PC-9 (cell line): ENCODE results near the gene SMCHD1. TPM values are rescaled to one million over a fixed set of nuclear protein-coding genes. Genes with fewer than 3 reads are reported as not detected.
"Not testable (repeated sequence)": the region's sequence is repeated elsewhere in the genome, so short reads cannot be mapped to it uniquely, and the experiment has no call there.

Experiments
- BruUV-seq: library from RNA; stranded (reverse); fragments of 400-500 nt; replicated peaks from 2 replicates; lab custom pipeline; 2021; lab: Mats Ljungman, UMichigan
- CTCF ChIA-PET: fragments of 300-600 bp; sonication (Branson Sonifier 250); formaldehyde crosslinking; loops from one replicate; lab custom pipeline; 2022; ENCODE audit warnings: antibody characterized with exemption; lab: Charles Lee
- POLR2A ChIA-PET: fragments of 300-600 bp; sonication (Branson Sonifier 250); formaldehyde crosslinking; loops from one replicate; lab custom pipeline; 2022; ENCODE audit warnings: antibody characterized with exemption; ENCODE audit not compliant: unreplicated experiment; lab: Charles Lee
- DNase-seq, 2 experiments: peaks; one replicate each; pipeline versions ENCODE4 v3.0.0 to v3.0.0-alpha.2; 2015 to 2022; ENCODE audit warnings: mixed read lengths in 1 of 2
- H2AFZ ChIP-seq: fragments of 200-600 bp; sonication (generic); 2 replicates; pipeline ENCODE4 v1.8.1; 2017; ENCODE audit warnings: antibody characterized with exemption
- H3F3A ChIP-seq: fragments of 200-600 bp; sonication (generic); 2 replicates; pipeline ENCODE4 v1.8.1; 2017; ENCODE audit warnings: antibody characterized with exemption, mild to moderate bottlenecking, low read depth; ENCODE audit not compliant: insufficient read depth
- H3K27ac ChIP-seq: fragments of 200-600 bp; sonication (generic); 2 replicates; pipeline ENCODE4 v1.6.1; 2016; ENCODE audit warnings: mixed run types
- H3K27me3 ChIP-seq: fragments of 200-600 bp; sonication (generic); 2 replicates; pipeline ENCODE4 v1.6.1; 2016; ENCODE audit warnings: low read depth, mixed run types; ENCODE audit not compliant: insufficient read depth
- H3K36me3 ChIP-seq: fragments of 200-600 bp; sonication (generic); 2 replicates; pipeline ENCODE4 v1.6.1; 2016; ENCODE audit warnings: low read depth, mixed run types
- H3K4me1 ChIP-seq: fragments of 200-600 bp; sonication (generic); replicated peaks from 2 replicates; pipeline ENCODE4 v1.6.1; 2016; ENCODE audit warnings: mixed run types; ENCODE audit not compliant: insufficient read depth
- H3K4me2 ChIP-seq: fragments of 200-600 bp; sonication (generic); 2 replicates; pipeline ENCODE4 v1.6.1; 2017; ENCODE audit warnings: mixed run types
- H3K4me3 ChIP-seq: fragments of 200-600 bp; sonication (generic); 2 replicates; pipeline ENCODE4 v1.6.1; 2016; ENCODE audit warnings: mixed run types
- H3K79me2 ChIP-seq: fragments of 200-600 bp; sonication (generic); 2 replicates; pipeline ENCODE4 v1.6.1; 2017; ENCODE audit warnings: low read depth, mixed run types
- H3K9me2 ChIP-seq: fragments of 200-600 bp; sonication (generic); 2 replicates; pipeline ENCODE4 v1.8.1; 2017; ENCODE audit warnings: mild to moderate bottlenecking; ENCODE audit not compliant: insufficient read depth
- H3K9me3 ChIP-seq: fragments of 200-600 bp; sonication (generic); 2 replicates; pipeline ENCODE4 v1.8.1; 2016; ENCODE audit warnings: low read depth; ENCODE audit not compliant: insufficient read depth
- H4K20me1 ChIP-seq: fragments of 200-600 bp; sonication (generic); 2 replicates; pipeline ENCODE4 v1.8.1; 2017; ENCODE audit not compliant: insufficient read depth
- CTCF ChIP-seq: fragments of 200-600 bp; sonication (generic); conservative IDR thresholded peaks from 2 replicates; pipeline ENCODE4 v1.6.1; 2017; ENCODE audit warnings: mixed run types, antibody characterized with exemption, mild to moderate bottlenecking, moderate library complexity
- EZH2 ChIP-seq: fragments of 200-600 bp; sonication (generic); IDR thresholded peaks from 2 replicates; pipeline ENCODE4 v1.8.0; 2017; ENCODE audit warnings: antibody characterized with exemption, low read depth
- intact Hi-C: fragments of 100-400 bp; cut with micrococcal nuclease; formaldehyde crosslinking; loops from one replicate; pipeline ENCODE4 v1.10.0; 2022; ENCODE audit not compliant: unreplicated experiment
- total RNA-seq: library from RNA; stranded (reverse); gene quantifications from 2 replicates; pipeline ENCODE4 v1.2.3, GENCODE V29; 2021

The SMCHD1 gene
- total RNA-seq, 1 experiment from 2014 or later, result 73.7 TPM

GRCh38 chr18:2662990-2663389 lies 7.5 kb downstream of the SMCHD1 start:
- Histone ChIP-seq H3K36me3 (peaks cover 11% of the 10 kb centered on the region), H3K4me2 (no peak overlapping the region), H3K4me3 (no peak overlapping the region), H3F3A (peaks cover 7% of the 10 kb centered on the region; the same call in 1 of the 2 replicates), H3K4me1 (peaks cover 16% of the 10 kb centered on the region), H2AFZ (no peak overlapping the region), H3K79me2 (peaks cover 90% of the 10 kb centered on the region), H3K27ac (no peak overlapping the region), H3K9me2 (no peaks in the 10 kb centered on the region), H3K27me3 (no peaks in the 10 kb centered on the region), H4K20me1 (peaks cover 59% of the 10 kb centered on the region), H3K9me3 (no peaks in the 10 kb centered on the region)
- no peak for DNase-seq
- ChIA-PET POLR2A (interaction anchor here (0.6 kb wide), 1 partner anchor 65 kb away, joined by 5 read pairs; no protein-coding TSS in a partner anchor), CTCF (no interaction called here)
- intact Hi-C loops, result no loop called here
- no peak for TF ChIP-seq CTCF
- TF ChIP-seq EZH2, result no peak
- BruUV-seq, result no TSS peak

- no peak overlapping the region for H2AFZ ChIP-seq
- H4K20me1 ChIP-seq, result peaks cover 6% of the 10 kb centered on the region; the same call in 1 of the 2 replicates
- H3K4me1 ChIP-seq, result no peaks in the 10 kb centered on the region
- no peak overlapping the region for H3K4me2 ChIP-seq
- BruUV-seq, result no TSS peak
- H3F3A ChIP-seq, result peaks cover 12% of the 10 kb centered on the region; the same call in 1 of the 2 replicates
- TF ChIP-seq CTCF, result no peak
- no peak for TF ChIP-seq EZH2
- no peaks in the 10 kb centered on the region for H3K9me2 ChIP-seq
- H3K36me3 ChIP-seq, result peaks cover 40% of the 10 kb centered on the region
- POLR2A ChIA-PET, result interaction anchor here (0.6 kb wide), 1 partner anchor 13 kb away, joined by 3 read pairs; no protein-coding TSS in a partner anchor
- H3K79me2 ChIP-seq, result peaks cover 29% of the 10 kb centered on the region
- no peak overlapping the region for H3K4me3 ChIP-seq
- intact Hi-C loops, result no loop called here
- H3K9me3 ChIP-seq, result no peaks in the 10 kb centered on the region
- H3K27ac ChIP-seq, result no peak overlapping the region
- no peaks in the 10 kb centered on the region for H3K27me3 ChIP-seq
- no peak for DNase-seq
- CTCF ChIA-PET, result no interaction called here
Measured at GRCh38 chr18:2672410-2672809, 16.9 kb downstream of the SMCHD1 start.

- Histone ChIP-seq H3K27ac (no peak overlapping the region), H3F3A (peaks cover 12% of the 10 kb centered on the region; the same call in 1 of the 2 replicates), H3K4me2 (no peak overlapping the region), H3K79me2 (peaks cover 29% of the 10 kb centered on the region), H3K4me1 (no peaks in the 10 kb centered on the region), H3K4me3 (no peak overlapping the region), H4K20me1 (peaks cover 6% of the 10 kb centered on the region; the same call in 1 of the 2 replicates), H3K27me3 (no peaks in the 10 kb centered on the region), H3K9me2 (no peaks in the 10 kb centered on the region), H2AFZ (no peak overlapping the region), H3K9me3 (no peaks in the 10 kb centered on the region), H3K36me3 (peaks cover 44% of the 10 kb centered on the region)
- intact Hi-C loops, result no loop called here
- ChIA-PET POLR2A (interaction anchor here (0.6 kb wide), 1 partner anchor 13 kb away, joined by 3 read pairs; no protein-coding TSS in a partner anchor), CTCF (no interaction called here)
- no peak for DNase-seq
- TF ChIP-seq CTCF (no peak), EZH2 (no peak)
- no TSS peak for BruUV-seq
Measured at GRCh38 chr18:2672872-2673271, 17.3 kb downstream of the SMCHD1 start.

- H3K9me3 ChIP-seq, H3K9me2 ChIP-seq, H3K4me3 ChIP-seq, BruUV-seq, H4K20me1 ChIP-seq, H3K27me3 ChIP-seq, POLR2A ChIA-PET, H3K4me2 ChIP-seq, H2AFZ ChIP-seq, H3F3A ChIP-seq, H3K4me1 ChIP-seq, H3K27ac ChIP-seq, CTCF ChIA-PET, DNase-seq, intact Hi-C loops: not testable (repeated sequence)
- Histone ChIP-seq H3K79me2 (peaks cover 35% of the 10 kb centered on the region), H3K36me3 (peaks cover 33% of the 10 kb centered on the region)
Measured at GRCh38 chr18:2678933-2679332, 23.4 kb downstream of the SMCHD1 start.
